HEK293 (cell line): Measurements from ENCODE around the gene JKAMP.

Source experiments
- CTCF ChIA-PET: fragments of 350-600 bp; formaldehyde crosslinking; extraction: SDS; loops from one replicate; lab custom pipeline; 2021; ENCODE audit warnings: antibody characterized with exemption; lab: Yijun Ruan, JAX
- POLR2A ChIA-PET: fragments of 300-600 bp; formaldehyde crosslinking; extraction: SDS; loops from one replicate; lab custom pipeline; 2020; ENCODE audit warnings: antibody characterized with exemption, inconsistent platforms; lab: Yijun Ruan, JAX
- H3K27ac ChIP-seq: fragments of 200-500 bp; sonication (Bioruptor generic); 2 replicates; pipeline ENCODE4 v1.5.1; 2014; ENCODE audit warnings: low read depth, low read length, control low read depth, inconsistent platforms; ENCODE audit errors: extremely low read depth
- H3K36me3 ChIP-seq, 2 experiments: fragments of 200-500 bp in 1 of 2; sonication (Bioruptor generic) in 1 of 2; 1 replicate in 1 of 2; 2 replicates in 1 of 2; pipeline ENCODE4 v1.5.1; 2014 to 2017; ENCODE audit warnings: inconsistent platforms in 2 of 2, low read length in 2 of 2; ENCODE audit not compliant: control insufficient read depth in 2 of 2, insufficient read depth in 1 of 2
- H3K4me1 ChIP-seq: fragments of 200-500 bp; sonication (Bioruptor generic); 2 replicates; pipeline ENCODE4 v1.5.1; 2014; ENCODE audit warnings: mild to moderate bottlenecking, low read length, inconsistent platforms; ENCODE audit not compliant: control insufficient read depth, insufficient read depth
- H3K4me3 ChIP-seq: 2 replicates; pipeline ENCODE4 v1.5.1; 2011; ENCODE audit warnings: low read depth, mild to moderate bottlenecking, control low read depth, low read length, moderate library complexity
- H3K9me3 ChIP-seq: fragments of 200-500 bp; sonication (Bioruptor generic); 2 replicates; pipeline ENCODE4 v1.5.1; 2014; ENCODE audit warnings: low read depth, low read length, inconsistent platforms; ENCODE audit not compliant: control insufficient read depth, insufficient read depth
- BCL11B ChIP-seq: fragments of 450-650 bp; formaldehyde crosslinking; IDR thresholded peaks from 2 replicates; pipeline ENCODE4 v1.5.1; 2016; ENCODE audit warnings: low read depth, missing biosample characterization, missing genetic modification characterization
- EGR2 ChIP-seq: fragments of 450-650 bp; formaldehyde crosslinking; IDR thresholded peaks from 2 replicates; pipeline ENCODE4 v1.5.1; 2016; ENCODE audit warnings: low read depth, missing biosample characterization, missing genetic modification characterization
- GLIS2 ChIP-seq: fragments of 450-650 bp; formaldehyde crosslinking; IDR thresholded peaks from 2 replicates; pipeline ENCODE4 v1.5.1; 2016; ENCODE audit warnings: missing biosample characterization, missing genetic modification characterization
- MYNN ChIP-seq: fragments of 450-650 bp; formaldehyde crosslinking; IDR thresholded peaks from 2 replicates; pipeline ENCODE4 v1.5.1; 2016; ENCODE audit warnings: missing biosample characterization, missing genetic modification characterization, borderline replicate concordance
- PRDM6 ChIP-seq: fragments of 450-650 bp; formaldehyde crosslinking; IDR thresholded peaks from 2 replicates; pipeline ENCODE4 v1.5.1; 2017; ENCODE audit warnings: missing biosample characterization, missing genetic modification characterization
- YY1 ChIP-seq: fragments of 450-650 bp; formaldehyde crosslinking; IDR thresholded peaks from 2 replicates; pipeline ENCODE4 v1.5.1; 2018; ENCODE audit warnings: missing biosample characterization, missing genetic modification characterization
- ZNF112 ChIP-seq: fragments of 450-650 bp; formaldehyde crosslinking; IDR thresholded peaks from 2 replicates; pipeline ENCODE4 v1.5.0; 2017; ENCODE audit warnings: missing biosample characterization, missing genetic modification characterization
- ZNF23 ChIP-seq: fragments of 450-650 bp; formaldehyde crosslinking; IDR thresholded peaks from 2 replicates; pipeline ENCODE4 v1.5.1; 2016; ENCODE audit warnings: missing biosample characterization, missing genetic modification characterization, borderline replicate concordance
- ZNF341 ChIP-seq: fragments of 450-650 bp; formaldehyde crosslinking; IDR thresholded peaks from 2 replicates; pipeline ENCODE4; 2016; ENCODE audit warnings: low read depth, missing biosample characterization, missing genetic modification characterization
- ZNF354C ChIP-seq: fragments of 450-650 bp; formaldehyde crosslinking; IDR thresholded peaks from 2 replicates; pipeline ENCODE4 v1.5.1; 2016; ENCODE audit warnings: missing biosample characterization, missing genetic modification characterization, low read depth, borderline replicate concordance
- ZNF366 ChIP-seq: fragments of 450-650 bp; formaldehyde crosslinking; conservative IDR thresholded peaks from 2 replicates; pipeline ENCODE4 v1.5.1; 2016; ENCODE audit warnings: missing biosample characterization, missing genetic modification characterization
- ZNF548 ChIP-seq: fragments of 450-650 bp; formaldehyde crosslinking; IDR thresholded peaks from 2 replicates; pipeline ENCODE4 v1.5.1; 2016; ENCODE audit warnings: missing biosample characterization, missing genetic modification characterization
- ZNF560 ChIP-seq: fragments of 450-650 bp; formaldehyde crosslinking; IDR thresholded peaks from 2 replicates; pipeline ENCODE4 v1.5.1; 2017; ENCODE audit warnings: missing biosample characterization, missing genetic modification characterization, borderline replicate concordance
- ZNF626 ChIP-seq: fragments of 450-650 bp; sonication (Bioruptor Pico); formaldehyde crosslinking; IDR thresholded peaks from 2 replicates; pipeline ENCODE4 v1.5.1; 2018; ENCODE audit warnings: missing biosample characterization, missing genetic modification characterization, inconsistent platforms
- ZNF654 ChIP-seq: fragments of 450-650 bp; formaldehyde crosslinking; IDR thresholded peaks from 2 replicates; pipeline ENCODE4 v1.5.1; 2016; ENCODE audit warnings: low read depth, missing biosample characterization, missing genetic modification characterization
- TF ChIP-seq, protein P1 (sequence below): fragments of 450-650 bp; formaldehyde crosslinking; IDR thresholded peaks from 2 replicates; pipeline ENCODE4 v1.5.1; 2016; ENCODE audit warnings: missing biosample characterization, missing genetic modification characterization
- TF ChIP-seq, protein P2 (sequence below): fragments of 450-650 bp; formaldehyde crosslinking; IDR thresholded peaks from 2 replicates; pipeline ENCODE4 v1.5.1; 2017; ENCODE audit warnings: missing biosample characterization, missing genetic modification characterization

Gene JKAMP

GRCh38 chr14:59464486-59465315 is 19.6 kb upstream of the JKAMP start (continued):
- TF ChIP-seq, protein P1, sequence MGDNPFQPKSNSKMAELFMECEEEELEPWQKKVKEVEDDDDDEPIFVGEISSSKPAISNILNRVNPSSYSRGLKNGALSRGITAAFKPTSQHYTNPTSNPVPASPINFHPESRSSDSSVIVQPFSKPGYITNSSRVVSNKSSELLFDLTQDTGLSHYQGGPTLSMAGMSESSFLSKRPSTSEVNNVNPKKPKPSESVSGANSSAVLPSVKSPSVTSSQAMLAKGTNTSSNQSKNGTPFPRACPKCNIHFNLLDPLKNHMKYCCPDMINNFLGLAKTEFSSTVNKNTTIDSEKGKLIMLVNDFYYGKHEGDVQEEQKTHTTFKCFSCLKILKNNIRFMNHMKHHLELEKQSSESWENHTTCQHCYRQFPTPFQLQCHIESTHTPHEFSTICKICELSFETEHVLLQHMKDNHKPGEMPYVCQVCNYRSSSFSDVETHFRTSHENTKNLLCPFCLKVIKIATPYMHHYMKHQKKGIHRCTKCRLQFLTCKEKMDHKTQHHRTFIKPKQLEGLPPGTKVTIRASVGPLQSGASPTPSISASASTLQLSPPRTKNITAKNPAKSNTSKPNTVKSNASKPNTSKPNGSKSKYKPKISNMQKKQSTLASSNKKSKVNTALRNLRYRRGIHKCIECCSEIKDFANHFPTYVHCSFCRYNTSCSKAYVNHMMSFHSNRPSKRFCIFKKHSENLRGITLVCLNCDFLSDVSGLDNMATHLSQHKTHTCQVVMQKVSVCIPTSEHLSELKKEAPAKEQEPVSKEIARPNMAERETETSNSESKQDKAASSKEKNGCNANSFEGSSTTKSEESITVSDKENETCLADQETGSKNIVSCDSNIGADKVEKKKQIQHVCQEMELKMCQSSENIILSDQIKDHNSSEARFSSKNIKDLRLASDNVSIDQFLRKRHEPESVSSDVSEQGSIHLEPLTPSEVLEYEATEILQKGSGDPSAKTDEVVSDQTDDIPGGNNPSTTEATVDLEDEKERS (tag by site-specific recombination): no peak
- TF ChIP-seq ZNF112 (tag by site-specific recombination) (no peak), ZNF23 (tag by site-specific recombination) (no peak), ZNF354C (no peak), ZNF560 (tag by site-specific recombination) (no peak), ZNF626 (tag by site-specific recombination) (no peak)
- TF ChIP-seq, protein P2, sequence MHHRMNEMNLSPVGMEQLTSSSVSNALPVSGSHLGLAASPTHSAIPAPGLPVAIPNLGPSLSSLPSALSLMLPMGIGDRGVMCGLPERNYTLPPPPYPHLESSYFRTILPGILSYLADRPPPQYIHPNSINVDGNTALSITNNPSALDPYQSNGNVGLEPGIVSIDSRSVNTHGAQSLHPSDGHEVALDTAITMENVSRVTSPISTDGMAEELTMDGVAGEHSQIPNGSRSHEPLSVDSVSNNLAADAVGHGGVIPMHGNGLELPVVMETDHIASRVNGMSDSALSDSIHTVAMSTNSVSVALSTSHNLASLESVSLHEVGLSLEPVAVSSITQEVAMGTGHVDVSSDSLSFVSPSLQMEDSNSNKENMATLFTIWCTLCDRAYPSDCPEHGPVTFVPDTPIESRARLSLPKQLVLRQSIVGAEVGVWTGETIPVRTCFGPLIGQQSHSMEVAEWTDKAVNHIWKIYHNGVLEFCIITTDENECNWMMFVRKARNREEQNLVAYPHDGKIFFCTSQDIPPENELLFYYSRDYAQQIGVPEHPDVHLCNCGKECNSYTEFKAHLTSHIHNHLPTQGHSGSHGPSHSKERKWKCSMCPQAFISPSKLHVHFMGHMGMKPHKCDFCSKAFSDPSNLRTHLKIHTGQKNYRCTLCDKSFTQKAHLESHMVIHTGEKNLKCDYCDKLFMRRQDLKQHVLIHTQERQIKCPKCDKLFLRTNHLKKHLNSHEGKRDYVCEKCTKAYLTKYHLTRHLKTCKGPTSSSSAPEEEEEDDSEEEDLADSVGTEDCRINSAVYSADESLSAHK (tag by site-specific recombination): no peak
- TF ChIP-seq, all 188 proteins: peak for 0

DNA sequence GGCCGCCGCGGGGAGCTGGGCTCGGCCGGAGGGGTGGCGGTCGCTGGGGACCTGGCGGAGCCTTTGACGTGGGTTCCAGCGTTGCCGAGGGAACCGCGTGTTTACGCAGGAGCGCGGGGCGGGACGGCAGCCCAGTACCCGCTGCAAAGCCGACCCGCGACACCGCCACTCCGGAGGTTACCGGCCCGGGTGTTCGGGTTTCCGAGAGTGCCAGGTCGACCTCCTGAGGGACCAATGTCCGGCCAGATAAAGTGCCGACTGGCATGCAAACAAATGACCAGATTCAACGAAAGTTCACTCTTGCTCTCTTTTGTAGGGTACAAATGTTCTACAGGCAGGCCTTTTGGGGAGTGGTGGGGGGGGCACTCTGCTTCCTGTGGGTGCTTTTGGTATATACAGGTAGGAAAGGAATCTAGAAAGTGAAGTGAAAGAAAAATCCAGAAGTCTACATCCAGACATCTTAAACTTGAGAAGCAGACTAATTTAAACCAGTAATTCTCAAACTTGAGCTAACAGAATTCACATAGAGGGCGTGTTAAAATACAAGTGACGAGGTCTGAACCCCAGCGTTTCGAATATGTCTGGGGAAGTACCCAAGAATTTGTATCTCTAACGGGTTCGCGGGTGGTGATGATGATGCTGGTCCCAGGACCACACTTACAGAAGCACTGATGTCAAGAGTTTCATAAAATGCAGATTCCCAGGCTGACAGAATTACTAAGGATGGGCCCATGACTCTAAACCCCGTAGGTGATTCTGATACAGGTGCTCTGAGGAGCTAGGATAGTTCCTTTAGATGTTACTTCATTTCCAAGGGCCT is 18.8 kb upstream of the JKAMP start, which contains the start of gene GPR135:
TSS of gene GPR135 (minus strand) at position 65 of the 820 bp plus-strand sequence. CDS start 154 bp downstream, outside the sequence.
- CTCF ChIA-PET: interaction anchor here (0.6 to 1.0 kb wide), 2 partner anchors 19 to 812 kb away, joined by 3 to 4 read pairs; partner anchors contain the start of genes JKAMP and L3HYPDH
- H3K36me3 ChIP-seq: peaks cover 16 to 77% of the 10 kb centered on the region in 2 experiments
- peak within 1 kb of the TSS; percentile 30 for H3K4me3 ChIP-seq
- H3K4me1 ChIP-seq: no peaks in the 10 kb centered on the region
- no peaks in the 10 kb centered on the region for H3K9me3 ChIP-seq
- TF ChIP-seq ZNF341 (tag by site-specific recombination): no peak
- TF ChIP-seq YY1 (tag by site-specific recombination): no peak
- no peak for TF ChIP-seq GLIS2 (tag by site-specific recombination)
- no peak for TF ChIP-seq EGR2 (tag by site-specific recombination)
- TF ChIP-seq ZNF654 (tag by site-specific recombination): no peak
- no peak for TF ChIP-seq MYNN (tag by site-specific recombination)
- TF ChIP-seq ZNF366: no peak
- TF ChIP-seq ZNF548: no peak
- TF ChIP-seq BCL11B (tag by site-specific recombination): no peak
- TF ChIP-seq PRDM6 (tag by site-specific recombination): no peak
- TF ChIP-seq, all 188 proteins: peak for 0
- H3K27ac ChIP-seq: peak within 1 kb of the TSS; percentile 37; the same call in 1 of the 2 replicates
- POLR2A ChIA-PET: interaction anchor here (3.3 kb wide), 1 partner anchor 18 kb away, joined by 18 read pairs; the partner anchor contains the start of genes JKAMP and L3HYPDH
